OCI-M2 (cell line): ENCODE measurements around the gene PPP2R2C.

Experiments used
- DNase-seq: peaks from one replicate; lab custom pipeline; 2025; ENCODE audit not compliant: unreplicated experiment; lab: John Stamatoyannopoulos, UW

PPP2R2C gene

GRCh38 chr4:6426571-6427438 is 45.6 kb downstream of the PPP2R2C start:
- DNase-seq: no peak

DNA sequence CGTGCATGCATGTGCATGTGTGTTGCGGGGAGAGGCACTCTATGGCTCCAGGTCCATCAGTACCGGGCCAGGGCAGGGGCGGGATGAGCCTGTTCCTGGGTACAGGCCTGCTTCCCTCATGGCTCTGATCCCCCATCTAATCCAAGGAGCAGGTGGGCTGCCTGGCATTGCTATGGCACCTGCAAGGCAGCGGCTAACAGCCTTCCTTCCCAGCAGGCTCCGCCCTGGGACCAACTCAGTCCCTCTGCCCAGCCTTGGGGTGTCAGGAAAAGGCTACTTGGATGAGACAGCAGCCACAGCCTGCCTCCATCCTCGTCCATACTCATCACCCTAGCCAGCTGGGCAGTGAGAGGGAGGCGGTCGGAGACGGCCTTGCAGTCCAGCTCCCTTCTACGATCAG is 46.5 kb downstream of the PPP2R2C start:
- DNase-seq: no peak

- no peak for DNase-seq
Measured at GRCh38 chr4:6425336-6425735, 47.1 kb downstream of the PPP2R2C start.

GRCh38 chr4:6424425-6424824 is 48.0 kb downstream of the PPP2R2C start:
- DNase-seq: no peak

GRCh38 chr4:6423575-6423974 is 48.8 kb downstream of the PPP2R2C start:
- DNase-seq: no peak

DNA sequence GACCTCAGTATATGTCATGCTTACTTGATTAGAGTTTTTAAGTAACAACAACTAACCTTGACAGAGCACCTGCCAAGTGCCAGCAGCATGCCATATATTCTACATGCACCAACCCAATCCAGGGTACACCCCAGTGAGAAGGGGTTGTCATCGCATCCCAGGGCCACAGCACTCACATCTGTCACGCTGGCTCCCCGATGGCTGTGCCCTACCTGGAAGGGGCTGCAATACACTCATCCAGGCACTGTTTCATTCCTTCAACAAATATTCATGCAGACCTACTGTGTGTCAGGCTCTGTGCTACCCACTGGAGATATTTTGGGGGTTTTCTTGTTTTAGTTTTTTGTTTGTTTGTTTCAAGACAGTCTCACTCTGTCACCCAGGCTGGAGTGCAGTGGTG is 49.5 kb downstream of the PPP2R2C start:
- no peak for DNase-seq

GRCh38 chr4:6422105-6422504 is 50.3 kb downstream of the PPP2R2C start:
- no peak for DNase-seq

- no peak for DNase-seq
Measured at GRCh38 chr4:6421397-6421796, 51.0 kb downstream of the PPP2R2C start.

- DNase-seq: no peak
Measured at GRCh38 chr4:6420972-6421371, 51.4 kb downstream of the PPP2R2C start.

- no peak for DNase-seq
Measured at GRCh38 chr4:6420036-6420435, 52.4 kb downstream of the PPP2R2C start.

DNA sequence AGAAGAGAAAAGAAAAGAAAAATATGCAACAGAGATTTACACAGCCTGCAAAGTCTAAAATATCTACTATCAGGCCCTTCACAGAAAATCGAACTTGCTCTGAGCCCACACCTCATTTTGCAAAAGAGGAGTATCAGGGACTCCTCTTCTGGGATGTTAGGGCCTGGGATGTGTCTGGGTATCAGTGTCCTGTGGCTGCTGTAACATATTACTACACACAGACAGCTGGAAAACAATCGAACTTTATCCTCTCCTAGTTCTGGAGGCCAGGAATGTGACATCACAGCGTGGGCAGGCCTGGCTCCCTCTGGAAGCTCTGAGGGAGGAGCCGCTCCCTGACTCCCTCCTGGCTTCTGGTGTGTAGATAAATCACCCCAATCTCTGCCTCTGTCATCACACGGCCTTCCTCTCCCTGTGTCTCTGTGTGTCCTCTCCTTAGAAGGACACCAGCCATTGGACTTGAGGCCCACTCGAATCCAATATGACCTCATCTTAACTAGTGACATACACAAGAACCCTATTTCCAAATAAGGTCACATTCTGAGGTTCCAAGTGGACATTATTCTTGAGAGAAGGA is 52.9 kb downstream of the PPP2R2C start:
- DNase-seq: no peak

GRCh38 chr4:6418193-6418755 is 54.1 kb downstream of the PPP2R2C start:
- no peak for DNase-seq

DNA sequence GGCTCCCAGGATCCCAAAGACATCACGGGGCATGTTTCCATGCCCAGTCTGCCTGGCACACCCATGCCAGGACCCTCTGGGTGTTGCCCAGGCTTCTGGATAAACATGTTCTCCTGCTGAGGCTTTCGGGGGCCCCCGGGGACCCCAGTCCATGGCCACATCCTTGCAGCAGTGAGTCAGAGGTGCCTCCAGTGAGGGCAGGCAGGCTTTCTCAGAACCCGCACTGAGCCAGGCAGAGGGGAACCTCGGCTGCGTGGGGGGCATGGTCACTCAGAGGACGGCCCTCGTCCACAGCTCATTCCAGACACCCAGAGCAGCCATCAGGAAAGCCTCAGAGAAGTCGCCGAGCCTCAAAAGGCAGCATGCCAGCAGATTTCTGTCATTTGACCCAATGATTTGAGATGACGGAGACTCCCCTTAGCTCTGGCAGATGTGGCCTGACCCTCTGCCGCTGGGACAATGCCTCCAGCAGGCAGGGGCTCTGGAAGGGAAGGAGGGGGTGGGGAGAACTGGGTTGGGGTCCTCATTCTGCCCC is 54.8 kb downstream of the PPP2R2C start:
- no peak for DNase-seq

DNA sequence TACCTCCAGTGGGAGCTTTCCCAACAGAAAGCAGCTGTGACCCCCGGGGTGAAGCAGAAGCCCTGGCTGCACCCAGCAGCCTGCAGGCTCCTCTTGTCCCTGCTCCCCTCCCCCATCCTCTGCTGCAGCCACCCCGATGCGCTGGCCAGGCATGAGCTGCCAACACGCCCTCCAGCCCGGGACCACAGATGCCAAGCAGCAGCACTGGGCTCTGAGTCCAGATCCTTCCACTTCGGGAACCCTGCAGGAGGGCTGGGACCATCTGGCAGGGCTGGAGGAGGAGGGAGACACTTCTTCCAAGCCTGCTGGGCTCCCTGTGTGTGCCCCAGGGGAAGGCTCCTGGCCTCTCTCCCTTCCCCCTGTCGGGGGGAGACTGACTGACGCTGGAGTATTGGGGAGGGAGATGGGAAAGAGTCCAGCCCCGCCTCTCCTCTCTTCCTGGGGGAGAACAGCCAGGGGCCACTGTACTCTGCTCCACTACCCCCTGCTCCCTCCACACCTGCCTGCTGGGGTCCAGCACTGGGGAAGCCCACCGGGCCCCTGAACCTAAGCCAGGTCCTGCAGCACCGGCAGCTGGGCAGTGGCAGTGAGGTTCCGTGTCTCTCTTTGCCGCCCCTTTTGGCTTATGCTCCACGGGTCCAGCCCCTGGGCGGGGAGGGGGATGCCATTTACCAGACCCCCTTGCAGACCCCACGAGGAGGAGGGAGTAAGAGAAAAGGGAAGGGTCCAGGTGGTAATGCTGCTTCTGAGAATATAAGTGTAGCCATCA is 55.7 kb downstream of the PPP2R2C start:
- no peak for DNase-seq

- no peak for DNase-seq
Measured at GRCh38 chr4:6415031-6415705, 57.2 kb downstream of the PPP2R2C start.

- DNase-seq: no peak
Measured at GRCh38 chr4:6414578-6414977, 57.8 kb downstream of the PPP2R2C start.

- no peak for DNase-seq
Measured at GRCh38 chr4:6410664-6411063, 61.8 kb downstream of the PPP2R2C start.

DNA sequence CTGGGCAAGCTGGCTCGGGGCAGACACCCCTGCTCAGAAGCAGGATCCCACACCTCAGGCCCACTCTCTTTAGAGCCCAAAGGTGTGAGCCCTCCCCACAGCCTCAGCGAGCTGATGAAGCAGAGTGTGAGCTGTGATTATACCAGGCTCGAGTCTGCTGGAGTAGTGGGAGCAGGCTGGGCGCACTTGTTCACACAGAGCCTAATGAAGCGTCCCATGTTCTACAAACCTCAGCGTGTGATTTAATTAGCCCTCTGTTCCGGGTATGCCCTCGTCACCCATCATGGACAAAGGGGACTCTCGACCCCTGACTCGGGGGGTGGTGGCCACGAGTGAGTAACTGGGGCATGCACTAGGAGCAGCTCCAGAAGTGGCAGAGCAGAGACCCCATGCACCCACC is 62.3 kb downstream of the PPP2R2C start:
- DNase-seq: no peak

DNA sequence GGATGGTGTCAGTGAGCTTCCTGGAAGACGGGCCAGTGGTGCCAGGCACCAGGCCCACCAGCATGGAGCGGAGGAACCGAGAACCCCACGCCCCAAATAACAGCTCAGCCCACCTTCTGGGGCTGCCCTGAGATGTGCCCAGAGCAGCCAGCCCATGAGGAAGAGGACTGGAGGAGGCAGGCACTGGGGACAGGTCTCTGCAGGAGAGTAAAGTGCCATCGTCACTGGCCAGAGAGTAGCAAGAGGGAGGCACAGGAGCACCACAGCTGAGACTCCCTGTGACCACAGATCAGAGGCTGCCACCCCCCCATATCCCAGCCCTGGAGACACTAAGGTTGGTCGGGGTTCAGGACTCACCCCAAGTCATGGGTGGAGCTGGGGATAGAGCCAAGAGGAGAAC is 63.0 kb downstream of the PPP2R2C start:
- DNase-seq: no peak

DNA sequence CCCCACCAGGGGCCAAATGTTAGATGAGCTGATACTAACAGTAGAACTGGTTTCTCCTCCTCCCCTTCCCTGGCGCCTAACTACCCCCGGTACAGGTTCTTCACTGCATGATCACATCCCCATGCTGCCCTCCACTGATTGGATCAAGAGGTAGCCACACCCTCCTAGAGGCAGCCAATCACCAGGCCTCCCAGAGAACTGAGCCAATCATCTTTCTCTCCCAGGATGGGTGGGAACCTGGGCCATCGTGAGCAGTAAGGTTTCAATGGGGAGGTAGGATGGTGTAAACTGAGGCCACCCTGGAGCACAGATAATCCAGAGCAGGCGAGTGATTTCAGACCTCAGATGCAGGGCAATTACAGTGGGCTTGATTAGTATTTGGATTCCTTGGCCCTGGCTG is 64.2 kb downstream of the PPP2R2C start:
- no peak for DNase-seq

GRCh38 chr4:6405397-6405706 is 67.1 kb downstream of the PPP2R2C start:
- DNase-seq: no peak
